Measurements from ENCODE around the gene KCNQ1OT1. TPM values are rescaled to one million over a fixed set of nuclear protein-coding genes. Genes with fewer than 3 reads are reported as not detected.

The KCNQ1OT1 gene
- polyA plus RNA-seq, 1 donor from 2014 or later, result 0.09 TPM

GRCh38 chr11:2717561-2718325 lies 17.9 kb upstream of the KCNQ1OT1 start:
- peak overlapping the region in 1 of 3 donors; percentile 62 for H3K27ac Mint-ChIP-seq

GRCh38 chr11:2716376-2717095 lies 16.7 kb upstream of the KCNQ1OT1 start:
- peaks cover 0 to 1% (median 0%) of the 10 kb centered on the region in 3 donors for H3K4me1 Mint-ChIP-seq
- no peak overlapping the region for H3K4me3 Mint-ChIP-seq
- H3K27ac Mint-ChIP-seq, result no peak overlapping the region
- no peaks in the 10 kb centered on the region for H3K9me3 Mint-ChIP-seq
- H3K27me3 Mint-ChIP-seq, result no peaks in the 10 kb centered on the region
- H3K36me3 Mint-ChIP-seq, result no peaks in the 10 kb centered on the region

More at GRCh38 chr11:2717561-2718325, 17.9 kb upstream of the KCNQ1OT1 start:
- H3K4me1 Mint-ChIP-seq, result peaks cover 0 to 1% (median 0%) of the 10 kb centered on the region in 3 donors
- H3K36me3 Mint-ChIP-seq, result peaks cover 2% of the 10 kb centered on the region
- no peaks in the 10 kb centered on the region for H3K27me3 Mint-ChIP-seq
- no peaks in the 10 kb centered on the region for H3K9me3 Mint-ChIP-seq
- no peak overlapping the region for H3K4me3 Mint-ChIP-seq

- Mint-ChIP-seq H3K4me3 (no peak overlapping the region), H3K27me3 (no peaks in the 10 kb centered on the region), H3K36me3 (peaks cover 4% of the 10 kb centered on the region), H3K4me1 (peaks cover 0 to 1% (median 0%) of the 10 kb centered on the region in 3 donors), H3K27ac (no peak overlapping the region), H3K9me3 (no peaks in the 10 kb centered on the region)
Observed at GRCh38 chr11:2715716-2716350, 16.0 kb upstream of the KCNQ1OT1 start.

GRCh38 chr11:2714871-2715270 lies 15.1 kb upstream of the KCNQ1OT1 start:
- Mint-ChIP-seq H3K4me1 (peaks cover 0 to 1% (median 0%) of the 10 kb centered on the region in 3 donors), H3K27me3 (no peaks in the 10 kb centered on the region), H3K9me3 (peaks cover 0 to 6% (median 1%) of the 10 kb centered on the region in 3 donors), H3K4me3 (peak overlapping the region in 1 of 4 donors; percentile 54), H3K27ac (peak overlapping the region in 2 of 3 donors; percentile 35 to 80), H3K36me3 (peaks cover 12% of the 10 kb centered on the region)

- Mint-ChIP-seq H3K36me3 (peaks cover 13% of the 10 kb centered on the region), H3K4me3 (no peak overlapping the region), H3K4me1 (peaks cover 0 to 1% (median 0%) of the 10 kb centered on the region in 3 donors), H3K27me3 (no peaks in the 10 kb centered on the region), H3K27ac (peak overlapping the region in 2 of 3 donors; percentile 35 to 80), H3K9me3 (peaks cover 0 to 10% (median 1%) of the 10 kb centered on the region in 3 donors)
Observed at GRCh38 chr11:2714463-2714800, 14.6 kb upstream of the KCNQ1OT1 start.

GRCh38 chr11:2713661-2714462 lies 14.1 kb upstream of the KCNQ1OT1 start:
- H3K4me3 Mint-ChIP-seq, result no peak overlapping the region
- H3K9me3 Mint-ChIP-seq, result peaks cover 0 to 11% (median 1%) of the 10 kb centered on the region in 3 donors
- no peaks in the 10 kb centered on the region for H3K27me3 Mint-ChIP-seq
- peaks cover 13% of the 10 kb centered on the region for H3K36me3 Mint-ChIP-seq
- H3K4me1 Mint-ChIP-seq, result peaks cover 0 to 1% (median 0%) of the 10 kb centered on the region in 3 donors
- peak overlapping the region in 2 of 3 donors; percentile 35 to 80 for H3K27ac Mint-ChIP-seq

GRCh38 chr11:2713094-2713493 lies 13.3 kb upstream of the KCNQ1OT1 start:
- Mint-ChIP-seq H3K4me3 (peak overlapping the region in 1 of 4 donors; percentile 9), H3K4me1 (peaks cover 0 to 1% (median 0%) of the 10 kb centered on the region in 3 donors), H3K36me3 (peaks cover 13% of the 10 kb centered on the region), H3K27me3 (no peaks in the 10 kb centered on the region), H3K27ac (peak overlapping the region in 1 of 3 donors; percentile 46), H3K9me3 (peaks cover 0 to 11% (median 1%) of the 10 kb centered on the region in 3 donors)

- no peak overlapping the region for H3K4me3 Mint-ChIP-seq
- H3K27me3 Mint-ChIP-seq, result no peaks in the 10 kb centered on the region
- peaks cover 0 to 1% (median 0%) of the 10 kb centered on the region in 3 donors for H3K4me1 Mint-ChIP-seq
- peaks cover 0 to 11% (median 1%) of the 10 kb centered on the region in 3 donors for H3K9me3 Mint-ChIP-seq
- H3K36me3 Mint-ChIP-seq, result peaks cover 16% of the 10 kb centered on the region
- H3K27ac Mint-ChIP-seq, result no peak overlapping the region
Observed at GRCh38 chr11:2711161-2711560, 11.4 kb upstream of the KCNQ1OT1 start.

GRCh38 chr11:2709429-2709828 lies 9.6 kb upstream of the KCNQ1OT1 start:
- Mint-ChIP-seq H3K9me3 (peaks cover 0 to 11% (median 3%) of the 10 kb centered on the region in 3 donors), H3K27me3 (no peaks in the 10 kb centered on the region), H3K27ac (no peak overlapping the region), H3K4me3 (no peak overlapping the region), H3K4me1 (peaks cover 0 to 3% (median 0%) of the 10 kb centered on the region in 3 donors), H3K36me3 (peaks cover 18% of the 10 kb centered on the region)

- Mint-ChIP-seq H3K9me3 (peaks cover 0 to 11% (median 3%) of the 10 kb centered on the region in 3 donors), H3K4me1 (peaks cover 0 to 7% (median 0%) of the 10 kb centered on the region in 3 donors), H3K27ac (no peak overlapping the region), H3K36me3 (peaks cover 18% of the 10 kb centered on the region), H3K4me3 (no peak overlapping the region), H3K27me3 (no peaks in the 10 kb centered on the region)
Observed at GRCh38 chr11:2708757-2709281, 9.0 kb upstream of the KCNQ1OT1 start.

GRCh38 chr11:2708151-2708581 lies 8.4 kb upstream of the KCNQ1OT1 start:
- Mint-ChIP-seq H3K4me3 (no peak overlapping the region), H3K4me1 (peaks cover 0 to 7% (median 0%) of the 10 kb centered on the region in 3 donors), H3K27me3 (no peaks in the 10 kb centered on the region), H3K36me3 (peaks cover 18% of the 10 kb centered on the region), H3K27ac (no peak overlapping the region), H3K9me3 (peaks cover 0 to 11% (median 3%) of the 10 kb centered on the region in 3 donors)

GRCh38 chr11:2707736-2708135 lies 7.9 kb upstream of the KCNQ1OT1 start:
- Mint-ChIP-seq H3K4me1 (peaks cover 0 to 8% (median 0%) of the 10 kb centered on the region in 3 donors), H3K9me3 (peaks cover 0 to 11% (median 3%) of the 10 kb centered on the region in 3 donors), H3K27ac (no peak overlapping the region), H3K4me3 (no peak overlapping the region), H3K36me3 (peaks cover 18% of the 10 kb centered on the region), H3K27me3 (no peaks in the 10 kb centered on the region)

- no peak overlapping the region for H3K4me3 Mint-ChIP-seq
- H3K4me1 Mint-ChIP-seq, result peaks cover 0 to 9% (median 5%) of the 10 kb centered on the region in 3 donors
- H3K27me3 Mint-ChIP-seq, result no peaks in the 10 kb centered on the region
- H3K9me3 Mint-ChIP-seq, result peaks cover 0 to 11% (median 3%) of the 10 kb centered on the region in 3 donors
- H3K27ac Mint-ChIP-seq, result no peak overlapping the region
- peaks cover 18% of the 10 kb centered on the region for H3K36me3 Mint-ChIP-seq
Observed at GRCh38 chr11:2706321-2706720, 6.5 kb upstream of the KCNQ1OT1 start.
